Activated naive CD8-positive, alpha-beta T cell (primary cell): ENCODE data around the gene ARMC6.
"Not testable (repeated sequence)": the region's sequence is repeated elsewhere in the genome, so short reads cannot be mapped to it uniquely, and the experiment has no call there.

Source experiments
- H3K27ac Mint-ChIP-seq: one replicate; pipeline ENCODE4 v1.8.0; 2021; ENCODE audit warnings: mixed read lengths
- H3K27me3 Mint-ChIP-seq: one replicate; pipeline ENCODE4 v1.8.0; 2021; ENCODE audit warnings: mixed read lengths
- H3K36me3 Mint-ChIP-seq: one replicate; pipeline ENCODE4 v1.8.0; 2021; ENCODE audit warnings: mixed read lengths
- H3K4me1 Mint-ChIP-seq: one replicate; pipeline ENCODE4 v1.8.0; 2021; ENCODE audit warnings: low read depth, mixed read lengths
- H3K4me3 Mint-ChIP-seq: one replicate; pipeline ENCODE4 v1.8.0; 2021; ENCODE audit warnings: mild to moderate bottlenecking, mixed read lengths
- H3K9me3 Mint-ChIP-seq: one replicate; pipeline ENCODE4 v1.8.0; 2021; ENCODE audit warnings: low read depth, mixed read lengths

The ARMC6 gene

GRCh38 chr19:18999896-19000620 lies 33.3 kb upstream of the ARMC6 start:
- H3K27ac Mint-ChIP-seq, result no peak overlapping the region
- H3K27me3 Mint-ChIP-seq, result no peaks in the 10 kb centered on the region
- H3K4me1 Mint-ChIP-seq, result peaks cover 24% of the 10 kb centered on the region
- H3K4me3 Mint-ChIP-seq, result peak overlapping the region; percentile 38
- peaks cover 6% of the 10 kb centered on the region for H3K36me3 Mint-ChIP-seq
- no peaks in the 10 kb centered on the region for H3K9me3 Mint-ChIP-seq

GRCh38 chr19:19004144-19004543 lies 29.3 kb upstream of the ARMC6 start:
- Mint-ChIP-seq H3K4me1 (peaks cover 16% of the 10 kb centered on the region), H3K27ac (no peak overlapping the region), H3K27me3 (no peaks in the 10 kb centered on the region), H3K4me3 (no peak overlapping the region), H3K9me3 (no peaks in the 10 kb centered on the region), H3K36me3 (peaks cover 9% of the 10 kb centered on the region)

GRCh38 chr19:19006213-19006612 lies 27.2 kb upstream of the ARMC6 start:
- Mint-ChIP-seq H3K27me3 (no peaks in the 10 kb centered on the region), H3K4me3 (no peak overlapping the region), H3K4me1 (peaks cover under 1% of the 10 kb centered on the region), H3K9me3 (no peaks in the 10 kb centered on the region), H3K36me3 (peaks cover 7% of the 10 kb centered on the region), H3K27ac (no peak overlapping the region)

DNA sequence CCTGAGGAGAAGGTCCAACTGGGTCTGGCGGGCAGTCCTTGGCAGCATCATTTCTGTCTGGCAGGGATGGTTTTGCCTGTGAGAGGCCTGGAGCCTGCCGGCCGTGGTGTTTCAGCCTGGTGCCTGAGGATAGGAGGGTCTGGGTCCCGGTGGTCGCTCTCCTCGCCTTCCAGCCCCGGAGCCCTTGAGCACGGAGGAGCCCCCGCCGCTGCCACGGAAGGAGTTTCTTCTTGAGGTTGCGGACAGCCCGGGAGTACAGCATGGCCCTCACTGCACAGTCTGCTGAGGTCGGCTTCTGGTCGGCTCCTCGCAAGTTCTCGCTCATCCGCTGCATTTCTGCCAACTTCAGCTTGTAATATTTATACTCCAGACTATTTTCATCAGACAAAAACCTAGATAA lies 23.5 kb upstream of the ARMC6 start:
- no peaks in the 10 kb centered on the region for H3K9me3 Mint-ChIP-seq
- H3K27ac Mint-ChIP-seq, result no peak overlapping the region
- no peaks in the 10 kb centered on the region for H3K27me3 Mint-ChIP-seq
- no peak overlapping the region for H3K4me3 Mint-ChIP-seq
- peaks cover 6% of the 10 kb centered on the region for H3K36me3 Mint-ChIP-seq
- H3K4me1 Mint-ChIP-seq, result no peaks in the 10 kb centered on the region

DNA sequence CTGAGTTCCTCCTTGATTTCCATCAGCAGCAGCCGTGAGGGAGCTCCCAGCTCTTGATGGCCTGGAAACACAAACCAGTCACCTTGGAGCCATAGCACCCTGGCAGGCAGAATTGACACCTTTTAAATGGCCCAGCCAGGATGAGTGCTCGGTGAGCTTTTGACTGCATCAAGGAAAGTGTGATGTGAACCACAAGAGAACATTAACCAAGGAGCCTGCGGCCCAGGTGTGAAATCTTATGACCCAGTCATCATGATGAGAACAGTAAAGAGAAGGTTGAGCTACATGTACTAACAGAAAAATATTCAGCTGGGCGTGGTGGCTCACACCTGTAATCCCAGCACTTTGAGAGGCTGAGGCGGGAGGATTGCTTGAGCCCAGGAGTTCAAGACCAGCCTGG lies 22.9 kb upstream of the ARMC6 start:
- no peaks in the 10 kb centered on the region for H3K4me1 Mint-ChIP-seq
- H3K4me3 Mint-ChIP-seq, result no peak overlapping the region
- H3K27ac Mint-ChIP-seq, result no peak overlapping the region
- no peaks in the 10 kb centered on the region for H3K27me3 Mint-ChIP-seq
- peaks cover 6% of the 10 kb centered on the region for H3K36me3 Mint-ChIP-seq
- no peaks in the 10 kb centered on the region for H3K9me3 Mint-ChIP-seq

DNA sequence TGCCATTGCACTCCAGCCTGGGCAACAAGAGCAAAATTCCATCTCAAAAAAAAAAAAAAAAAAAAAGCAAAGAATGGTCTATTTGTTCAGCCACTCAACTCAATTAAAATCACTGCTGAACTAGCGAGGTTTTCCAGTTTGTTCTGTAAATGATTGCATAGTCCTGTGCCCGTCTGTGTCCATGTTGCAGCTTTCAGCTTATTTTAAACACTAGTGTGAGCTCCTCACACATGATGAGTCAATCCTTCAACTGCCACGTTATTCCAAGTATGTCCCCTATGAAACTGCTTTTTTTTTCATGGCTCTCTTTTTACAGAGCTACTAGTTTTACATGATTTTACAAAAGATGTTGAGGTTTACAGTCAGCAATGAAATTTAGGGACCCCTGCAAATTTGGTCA lies 12.3 kb upstream of the ARMC6 start:
- no peak overlapping the region for H3K27ac Mint-ChIP-seq
- H3K36me3 Mint-ChIP-seq, result peaks cover 2% of the 10 kb centered on the region
- no peak overlapping the region for H3K4me3 Mint-ChIP-seq
- no peaks in the 10 kb centered on the region for H3K9me3 Mint-ChIP-seq
- no peaks in the 10 kb centered on the region for H3K27me3 Mint-ChIP-seq
- peaks cover 21% of the 10 kb centered on the region for H3K4me1 Mint-ChIP-seq

GRCh38 chr19:19022380-19022961 lies 10.9 kb upstream of the ARMC6 start:
- H3K4me3 Mint-ChIP-seq, result peak overlapping the region; percentile 4
- no peaks in the 10 kb centered on the region for H3K9me3 Mint-ChIP-seq
- H3K27me3 Mint-ChIP-seq, result no peaks in the 10 kb centered on the region
- H3K27ac Mint-ChIP-seq, result no peak overlapping the region
- H3K4me1 Mint-ChIP-seq, result peaks cover 23% of the 10 kb centered on the region
- H3K36me3 Mint-ChIP-seq, result peaks cover 5% of the 10 kb centered on the region

DNA sequence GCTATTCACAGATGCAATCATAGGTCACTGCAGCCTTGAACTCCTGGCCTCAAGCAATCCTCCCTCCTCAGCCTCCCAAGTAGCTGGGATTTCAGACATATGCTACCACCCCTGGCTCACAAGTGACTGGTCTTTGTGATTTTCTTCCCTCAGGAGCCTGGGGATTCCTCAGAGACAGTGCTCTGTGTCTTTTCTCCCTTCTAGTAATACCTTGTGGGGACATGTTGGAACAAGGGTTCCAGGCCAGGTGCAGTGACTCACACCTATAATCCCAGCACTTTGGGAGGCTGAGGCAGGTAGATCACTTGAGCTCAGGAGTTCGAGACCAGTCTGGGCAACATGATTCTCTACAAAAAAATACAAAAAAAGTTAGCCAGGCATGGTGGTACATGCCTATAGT lies 10.0 kb upstream of the ARMC6 start:
- not testable (repeated sequence) for H3K9me3 Mint-ChIP-seq, H3K27me3 Mint-ChIP-seq, H3K27ac Mint-ChIP-seq, H3K36me3 Mint-ChIP-seq
- Mint-ChIP-seq H3K4me1 (peaks cover 26% of the 10 kb centered on the region), H3K4me3 (peak overlapping the region; percentile 47)

DNA sequence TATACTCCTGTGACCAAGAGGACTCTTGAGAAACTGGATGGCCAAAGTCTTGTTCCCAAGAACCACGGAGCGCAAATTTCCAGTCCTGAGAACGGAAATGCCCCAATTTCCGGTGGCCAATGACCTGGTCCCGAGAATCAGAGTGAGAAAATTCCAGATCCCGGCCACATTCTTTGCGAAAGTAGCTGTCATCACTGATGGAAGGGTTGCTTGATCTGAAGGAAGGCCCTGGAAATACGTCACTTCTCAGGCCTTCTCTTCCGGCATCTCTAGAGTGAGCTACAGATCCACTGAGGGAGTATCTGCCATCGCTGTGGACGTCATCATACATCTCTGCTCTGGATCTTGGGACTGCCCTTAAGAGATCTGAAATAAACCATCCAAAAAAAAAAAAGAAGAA lies 7.5 kb upstream of the ARMC6 start:
- Mint-ChIP-seq H3K36me3 (peaks cover 8% of the 10 kb centered on the region), H3K9me3 (no peaks in the 10 kb centered on the region), H3K4me1 (peaks cover 31% of the 10 kb centered on the region), H3K27ac (no peak overlapping the region), H3K27me3 (no peaks in the 10 kb centered on the region), H3K4me3 (no peak overlapping the region)

- H3K4me3 Mint-ChIP-seq, result no peak overlapping the region
Observed at GRCh38 chr19:19026299-19026971, 7.0 kb upstream of the ARMC6 start.

DNA sequence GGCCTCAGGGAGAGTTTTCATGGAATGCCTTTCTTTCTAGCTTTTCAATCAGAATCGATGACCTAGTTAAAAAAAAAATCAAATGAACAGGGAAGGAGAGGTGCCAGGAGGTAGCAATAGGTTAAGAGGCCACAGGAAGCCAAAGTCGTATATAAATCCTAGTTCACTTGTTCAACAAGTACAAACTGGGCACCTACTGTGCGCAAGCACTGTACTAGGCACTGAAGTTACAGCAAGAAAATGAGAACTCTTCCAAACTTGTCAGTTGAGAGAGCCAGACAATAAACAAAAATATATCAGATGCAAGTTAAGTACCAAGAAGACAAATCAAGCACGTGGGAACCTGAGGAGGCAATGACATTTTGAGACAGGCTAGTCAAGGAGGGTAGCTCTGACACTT lies 6.2 kb upstream of the ARMC6 start:
- Mint-ChIP-seq H3K27ac (no peak overlapping the region), H3K9me3 (no peaks in the 10 kb centered on the region), H3K27me3 (no peaks in the 10 kb centered on the region), H3K36me3 (peaks cover 6% of the 10 kb centered on the region), H3K4me3 (no peak overlapping the region), H3K4me1 (peaks cover 36% of the 10 kb centered on the region)

More at GRCh38 chr19:19026299-19026971, 7.0 kb upstream of the ARMC6 start:
- H3K27me3 Mint-ChIP-seq, result no peaks in the 10 kb centered on the region
- no peaks in the 10 kb centered on the region for H3K9me3 Mint-ChIP-seq
- H3K27ac Mint-ChIP-seq, result no peak overlapping the region
- peaks cover 32% of the 10 kb centered on the region for H3K4me1 Mint-ChIP-seq
- H3K36me3 Mint-ChIP-seq, result peaks cover 6% of the 10 kb centered on the region

GRCh38 chr19:19028526-19028925 lies 4.9 kb upstream of the ARMC6 start:
- Mint-ChIP-seq H3K27ac (no peak overlapping the region), H3K4me3 (no peak overlapping the region), H3K27me3 (no peaks in the 10 kb centered on the region), H3K9me3 (no peaks in the 10 kb centered on the region), H3K36me3 (peaks cover 6% of the 10 kb centered on the region), H3K4me1 (peaks cover 27% of the 10 kb centered on the region)

- Mint-ChIP-seq H3K4me3 (peak overlapping the region; percentile 95), H3K36me3 (peaks cover 8% of the 10 kb centered on the region), H3K4me1 (peaks cover 42% of the 10 kb centered on the region), H3K27ac (peak overlapping the region; percentile 94), H3K27me3 (no peaks in the 10 kb centered on the region), H3K9me3 (no peaks in the 10 kb centered on the region)
Observed at GRCh38 chr19:19031891-19032290, 1.5 kb upstream of the ARMC6 start.

DNA sequence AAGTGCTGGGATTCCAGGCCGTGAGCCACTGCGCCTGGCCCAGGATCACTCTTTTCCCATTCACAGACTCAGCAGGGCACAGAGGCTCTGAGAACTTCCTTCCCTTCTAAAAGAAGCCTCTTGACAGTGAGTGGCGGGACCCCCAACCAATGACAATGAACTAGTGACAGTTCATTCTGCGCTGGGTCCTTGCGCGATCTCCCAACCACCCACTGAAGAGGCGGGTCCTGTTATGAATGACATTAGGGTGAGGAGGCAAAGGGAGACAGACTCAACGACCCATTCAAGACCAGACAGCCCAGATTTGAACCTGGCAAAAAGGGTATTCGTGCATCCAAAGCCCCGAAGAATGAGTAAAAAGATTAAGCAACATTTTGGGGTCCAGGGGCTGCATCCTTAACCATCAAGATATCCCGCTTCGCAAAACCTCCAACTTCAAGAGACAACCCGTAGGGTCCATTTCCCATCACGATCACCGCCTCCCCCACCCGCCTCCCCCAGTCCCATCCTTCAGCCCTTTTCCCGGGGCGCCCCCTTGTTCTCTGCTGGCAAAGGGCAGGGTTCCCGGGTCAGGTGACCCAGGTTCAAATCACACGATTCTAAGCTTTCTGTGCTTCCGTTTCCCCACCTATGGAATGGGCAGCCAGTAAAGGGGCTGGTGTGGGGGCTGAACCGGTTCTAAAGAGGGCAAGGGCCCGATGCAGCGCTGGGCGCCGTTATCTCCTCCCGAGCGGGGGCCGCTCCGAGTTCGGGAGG lies 805 bp upstream of the ARMC6 start:
- Mint-ChIP-seq H3K27me3 (no peaks in the 10 kb centered on the region), H3K4me1 (peaks cover 40% of the 10 kb centered on the region), H3K27ac (peak overlapping the region; percentile 94), H3K9me3 (no peaks in the 10 kb centered on the region), H3K36me3 (peaks cover 8% of the 10 kb centered on the region), H3K4me3 (peak overlapping the region; percentile 95)

- Mint-ChIP-seq H3K4me1 (peaks cover 39% of the 10 kb centered on the region), H3K9me3 (no peaks in the 10 kb centered on the region), H3K27me3 (no peaks in the 10 kb centered on the region), H3K36me3 (peaks cover 7% of the 10 kb centered on the region), H3K27ac (no peak overlapping the region), H3K4me3 (peak overlapping the region; percentile 95)
Observed at GRCh38 chr19:19033176-19033425, 302 bp upstream of the ARMC6 start.
